HG03139 (cell line): ENCODE measurements around the gene DAPK2.
"Not testable (repeated sequence)": the region's sequence is repeated elsewhere in the genome, so short reads cannot be mapped to it uniquely, and the experiment has no call there.

Experiments used
- ATAC-seq: cut with Tn5 transposase; IDR thresholded peaks from one replicate; pipeline ENCODE4 v1.9.1; 2021; ENCODE audit not compliant: unreplicated experiment

DAPK2 gene

GRCh38 chr15:64058279-64058678 lies 12.0 kb upstream of the DAPK2 start:
- ATAC-seq = no peak

DNA sequence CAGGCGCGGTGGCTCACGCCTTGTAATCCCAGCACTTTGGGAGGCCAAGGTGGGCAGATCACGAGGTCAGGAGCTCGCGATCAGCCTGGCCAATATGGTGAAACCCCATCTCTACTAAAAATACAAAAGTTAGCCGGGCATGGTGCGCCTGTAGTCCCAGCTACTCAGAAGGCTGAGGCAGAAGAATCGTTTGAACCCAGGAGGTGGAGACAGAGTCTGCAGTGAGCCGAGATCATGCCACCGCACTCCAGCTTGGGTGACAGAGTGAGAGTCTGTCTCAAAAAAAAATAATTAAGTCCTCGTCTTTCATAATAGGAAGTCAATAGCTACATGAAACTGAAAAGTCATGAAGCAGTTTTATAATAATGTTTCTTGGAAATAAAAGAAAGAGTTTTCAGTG lies 7.4 kb upstream of the DAPK2 start:
- not testable (repeated sequence) for ATAC-seq

DNA sequence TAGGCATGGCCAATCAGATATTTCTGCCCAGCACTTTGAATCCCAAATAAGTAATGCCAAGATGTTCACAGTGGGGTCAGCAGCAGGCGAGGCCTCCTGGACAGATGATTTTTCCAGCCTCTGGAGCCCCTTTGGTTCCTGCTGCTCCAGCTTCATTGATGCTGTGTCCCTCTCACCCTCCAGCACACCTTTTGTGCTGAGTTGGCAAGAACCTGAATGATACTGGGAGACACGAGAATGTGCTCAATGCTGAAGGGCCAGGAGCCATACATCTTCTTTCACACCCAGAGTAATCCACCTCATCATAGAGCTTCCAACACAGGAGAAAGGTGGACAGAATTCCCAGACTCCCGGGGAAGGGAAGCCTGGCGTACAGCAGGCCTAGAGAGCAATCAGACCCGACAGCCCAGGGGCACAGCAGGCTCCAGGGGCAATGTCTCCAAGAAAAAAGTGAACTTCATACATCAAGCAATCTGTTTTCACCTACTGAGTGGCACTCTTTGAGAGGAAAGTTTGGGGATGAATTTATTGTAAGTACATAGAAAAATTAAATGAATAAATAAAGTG lies 6.7 kb upstream of the DAPK2 start:
- ATAC-seq = no peak

DNA sequence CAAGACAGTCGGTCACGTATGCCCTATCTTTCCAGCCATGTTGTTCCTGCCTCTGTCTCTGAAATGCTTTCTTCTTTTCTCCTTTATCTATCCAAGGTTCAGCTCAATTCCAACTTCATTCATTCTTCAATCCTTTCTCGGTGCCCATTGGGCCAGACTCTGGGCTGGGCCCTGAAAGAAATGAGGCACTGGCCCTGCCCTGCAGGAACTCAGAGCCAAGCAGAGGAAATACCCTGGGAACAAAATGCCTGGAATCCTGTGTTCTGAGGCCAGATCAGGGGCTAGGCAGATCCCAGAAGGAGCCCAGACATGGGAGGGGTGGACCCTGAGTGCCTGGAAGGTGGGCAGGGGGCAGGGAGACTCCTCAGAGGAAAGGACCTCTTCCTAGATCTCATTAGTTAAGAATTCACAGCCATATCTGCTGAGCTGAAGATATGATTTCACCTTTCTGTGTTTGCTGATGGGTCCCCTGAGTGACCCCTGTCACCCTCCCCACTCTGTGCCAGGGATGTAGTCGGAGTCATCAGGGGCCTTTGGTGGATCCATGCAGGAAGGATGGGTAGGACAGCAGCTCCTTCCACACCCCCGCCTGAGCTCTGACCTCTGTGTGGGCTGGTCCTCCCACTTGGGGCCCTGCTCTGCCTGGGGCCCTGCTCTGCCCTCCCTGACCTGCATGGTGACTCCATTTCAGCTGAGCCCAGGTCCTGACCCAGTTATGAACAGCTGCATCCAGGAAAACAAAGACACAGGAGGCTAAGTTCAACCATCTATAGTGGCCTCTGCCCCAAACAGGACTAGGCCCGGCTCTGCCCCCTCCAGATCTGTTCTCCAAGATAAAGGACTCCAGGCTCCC lies 5.3 kb upstream of the DAPK2 start:
- no peak for ATAC-seq

GRCh38 chr15:64051093-64051402 lies 4.8 kb upstream of the DAPK2 start:
- ATAC-seq = no peak

- no peak for ATAC-seq
Measured at GRCh38 chr15:64050281-64051092, 4.2 kb upstream of the DAPK2 start.

DNA sequence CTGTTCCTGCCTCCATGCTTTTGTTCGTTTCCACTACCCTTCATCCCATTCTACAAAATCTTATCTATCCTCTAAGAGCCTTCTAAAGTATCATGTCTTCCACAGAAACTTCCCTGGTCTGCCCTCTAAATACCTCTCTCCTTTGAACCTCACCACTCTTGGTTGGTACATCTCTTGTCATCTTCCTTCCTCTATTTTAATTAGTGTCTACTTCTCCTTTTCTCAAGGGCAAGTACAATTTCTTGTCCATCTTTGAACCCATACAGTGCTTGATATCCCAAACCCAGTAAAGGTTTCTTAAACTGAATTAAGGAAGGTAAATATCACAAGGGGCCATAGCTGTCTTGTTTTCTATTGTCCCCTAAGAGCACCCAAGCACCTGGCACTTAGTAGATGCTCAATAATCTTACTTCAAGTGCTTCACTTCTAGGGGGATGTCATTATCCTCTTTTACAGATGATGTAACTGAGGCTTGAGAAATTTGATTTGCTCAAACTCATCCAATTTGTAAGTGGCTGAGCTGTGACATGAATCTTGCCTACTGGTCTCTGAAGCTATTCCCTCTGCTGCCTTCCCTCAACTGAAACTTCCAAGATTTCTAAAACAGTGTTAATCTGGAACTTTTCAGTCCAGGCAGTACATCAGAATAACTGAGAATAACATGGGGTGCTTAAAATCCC lies 2.6 kb upstream of the DAPK2 start:
- no peak for ATAC-seq

DNA sequence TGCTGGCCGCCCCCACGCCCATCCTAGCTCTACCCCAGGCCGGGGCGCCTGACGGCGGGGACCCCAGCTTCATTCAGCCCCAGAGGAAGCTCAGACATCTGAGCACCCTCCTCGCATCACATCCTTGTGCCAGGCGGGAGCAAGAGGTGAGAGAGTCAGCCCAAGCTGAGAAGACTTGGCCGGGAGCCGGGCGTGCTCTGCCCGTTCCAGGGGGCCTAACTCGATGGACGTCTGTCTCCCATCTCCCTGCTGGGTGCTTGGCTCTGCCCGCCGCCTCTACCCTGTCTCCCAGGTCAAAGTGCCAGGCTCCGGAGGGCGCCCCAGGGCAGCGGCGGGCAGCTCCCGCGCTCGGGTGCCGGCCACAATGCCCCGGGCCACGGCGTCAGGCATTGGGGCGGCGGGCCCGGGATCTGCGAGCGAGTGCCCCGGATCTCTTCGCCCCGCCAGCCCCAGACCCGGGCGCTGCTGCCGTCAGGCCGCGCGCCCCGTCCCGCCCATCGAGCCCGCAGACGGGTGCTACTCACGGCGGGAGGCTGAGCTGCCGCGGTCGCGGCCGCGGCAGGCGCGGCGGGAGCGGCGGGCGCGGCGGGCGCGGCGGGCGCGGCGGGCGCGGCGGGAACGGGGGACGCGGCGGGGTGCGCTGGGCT lies 388 bp downstream of the DAPK2 start:
- ATAC-seq = no peak

- ATAC-seq = no peak
Measured at GRCh38 chr15:64045101-64045435, 1.2 kb downstream of the DAPK2 start.

DNA sequence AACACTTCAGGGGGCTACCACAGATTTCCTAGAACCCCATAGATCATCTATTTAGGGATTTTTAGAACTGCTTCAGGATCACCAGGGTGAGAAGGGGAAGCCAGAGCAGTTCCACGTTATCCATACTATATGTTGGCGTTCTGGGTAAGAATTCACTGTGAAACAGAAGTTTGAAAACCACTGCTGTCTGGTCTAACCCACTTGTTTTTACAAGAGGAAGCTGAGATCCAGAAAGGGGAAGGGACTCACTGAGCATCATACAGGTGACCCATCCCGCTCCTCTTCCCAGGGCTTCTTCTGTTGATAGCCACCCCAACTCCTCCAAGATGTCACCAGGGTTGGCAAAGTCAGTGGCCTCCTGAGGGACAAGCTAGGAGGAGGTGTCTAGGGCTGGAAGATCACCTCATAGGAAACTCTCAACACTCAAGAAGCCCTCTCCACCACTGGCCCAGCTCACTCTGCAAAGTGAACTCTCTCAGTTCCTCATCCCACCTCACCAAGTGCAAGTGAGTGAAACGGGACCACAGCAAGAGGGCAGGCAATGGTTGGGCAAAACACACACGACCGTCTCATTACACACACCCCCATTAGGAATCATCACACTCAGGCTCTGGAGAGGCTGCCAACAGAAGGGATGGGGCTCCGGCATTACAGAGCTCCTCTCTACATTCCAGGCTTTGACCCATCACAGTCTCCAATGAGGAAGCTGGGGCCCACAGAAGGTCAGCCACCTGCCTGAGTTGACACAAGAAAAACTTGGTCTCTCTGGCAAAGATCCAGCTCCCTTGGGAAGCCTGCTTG lies 1.8 kb downstream of the DAPK2 start:
- no peak for ATAC-seq

- ATAC-seq = no peak
Measured at GRCh38 chr15:64038878-64039610, 7.2 kb downstream of the DAPK2 start.

- ATAC-seq = no peak
Measured at GRCh38 chr15:64037966-64038365, 8.3 kb downstream of the DAPK2 start.

DNA sequence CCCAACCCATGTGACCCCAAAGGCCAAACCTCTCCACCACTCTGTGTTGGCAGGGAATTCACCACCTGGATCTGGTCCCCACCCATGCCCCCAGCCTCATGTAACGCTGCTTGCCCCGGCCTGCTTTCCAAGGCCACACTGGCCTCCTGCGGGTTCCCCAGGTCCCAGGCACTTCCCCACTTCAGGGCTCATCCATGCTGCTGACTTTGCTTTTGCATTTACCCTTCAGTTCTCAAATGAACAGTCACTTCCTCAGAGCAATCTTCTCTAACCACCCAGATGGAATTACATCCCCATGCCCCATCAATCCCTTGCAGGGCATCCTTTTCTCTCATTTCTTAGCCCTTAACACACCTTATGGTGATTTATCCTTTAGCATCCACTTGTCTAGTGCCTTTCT lies 9.2 kb downstream of the DAPK2 start:
- ATAC-seq = no peak

DNA sequence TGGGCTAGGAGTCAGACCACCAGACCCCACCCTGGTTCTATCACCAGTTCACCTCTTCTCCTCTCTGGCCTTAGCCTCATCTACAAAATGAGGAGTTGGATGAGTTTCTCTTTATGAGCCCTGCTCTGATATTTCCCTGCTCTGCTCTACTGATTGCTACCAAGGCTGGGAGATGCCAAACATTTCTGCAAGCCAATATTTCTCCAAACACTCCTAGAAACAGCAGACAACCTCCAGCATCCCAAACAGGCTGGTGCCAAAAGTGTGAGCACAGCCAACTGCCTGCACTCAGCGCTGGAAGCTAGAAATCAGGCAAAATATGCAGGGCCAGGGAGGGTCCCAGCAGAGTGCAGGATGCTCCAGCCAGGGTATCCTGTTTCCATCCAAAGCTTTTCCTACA lies 10.8 kb downstream of the DAPK2 start:
- ATAC-seq = no peak

GRCh38 chr15:64034519-64034918 lies 11.8 kb downstream of the DAPK2 start:
- ATAC-seq = no peak

- no peak for ATAC-seq
Measured at GRCh38 chr15:64032329-64032728, 14.0 kb downstream of the DAPK2 start.

- ATAC-seq = no peak
Measured at GRCh38 chr15:64030123-64030522, 16.2 kb downstream of the DAPK2 start.

DNA sequence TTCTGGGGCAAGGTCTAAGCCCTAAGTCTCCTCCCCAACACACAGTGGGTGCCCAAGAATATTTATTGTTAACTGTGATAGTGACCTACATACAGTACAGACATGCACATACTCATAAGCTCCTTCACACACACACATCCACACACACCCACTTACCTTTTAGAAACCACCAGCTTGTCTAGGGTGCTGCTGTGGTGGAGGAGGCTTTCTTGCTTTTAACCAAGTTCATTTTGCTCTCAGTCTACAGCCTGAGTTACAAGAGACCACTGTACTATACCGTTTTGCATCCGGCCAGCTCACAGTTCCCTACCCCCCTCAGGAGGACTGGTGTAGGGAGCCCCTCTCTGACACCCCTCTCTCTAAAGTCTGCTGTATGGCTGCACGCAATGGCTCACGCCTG lies 16.7 kb downstream of the DAPK2 start:
- no peak for ATAC-seq

DNA sequence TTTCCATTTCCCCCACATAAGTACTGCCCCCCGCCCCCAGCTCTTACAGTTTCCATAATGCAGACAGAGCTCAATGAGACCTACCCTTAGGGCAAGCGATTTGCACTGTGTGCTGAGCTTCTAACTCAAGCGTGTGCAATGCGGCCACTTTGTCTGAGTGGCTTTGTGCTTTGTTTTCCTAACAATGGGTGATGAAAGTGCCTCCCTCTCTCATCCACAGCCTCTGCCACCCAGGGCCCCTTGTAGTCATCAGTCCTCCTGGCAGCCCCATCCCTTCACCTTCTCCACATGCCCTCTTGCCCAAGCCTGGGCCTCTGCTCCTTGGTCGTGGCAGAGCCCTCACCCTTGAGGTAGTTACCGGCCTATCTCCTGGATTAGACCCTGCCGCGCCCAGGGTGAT lies 17.2 kb downstream of the DAPK2 start:
- no peak for ATAC-seq

DNA sequence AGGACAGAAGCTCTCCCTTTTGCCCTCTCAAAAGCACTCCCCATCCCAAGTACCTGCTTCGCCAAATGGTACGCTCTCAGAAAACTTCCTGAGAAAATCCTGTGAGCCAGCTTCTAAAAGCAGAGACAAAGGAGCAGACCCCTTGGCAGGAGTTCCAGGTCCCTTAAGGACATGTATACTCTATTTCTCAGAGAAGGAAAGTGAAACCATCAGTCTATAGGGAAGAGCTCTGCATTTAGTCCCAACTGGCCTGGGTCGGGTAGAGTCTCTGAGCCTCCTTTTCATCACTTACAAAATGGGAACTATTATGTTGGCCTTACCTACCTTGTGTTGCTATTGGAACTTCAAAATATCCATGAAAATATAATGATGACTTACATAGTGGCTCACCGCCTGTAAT lies 19.7 kb downstream of the DAPK2 start:
- ATAC-seq = no peak
